Measurements from ENCODE around the gene ADGRG4. TPM values are rescaled to one million over a fixed set of nuclear protein-coding genes. Genes with fewer than 3 reads are reported as not detected.
A peak's percentile ranks its signal among the peaks of the same experiment; 100 is the strongest.

The ADGRG4 gene
- total RNA-seq, 1 experiment from 2014 or later = not detected

- CTCF ChIA-PET = interaction anchor here (0.6 kb wide), 1 partner anchor 18 kb away, joined by 12 read pairs; no protein-coding TSS in a partner anchor
- POLR2A ChIA-PET = no interaction called here
- TF ChIP-seq REST (IDR thresholded peaks at IDR 0.05; ENCODE audit: insufficient read depth in 1 of 2, low read depth in 2 of 2, low read length in 1 of 2) = no peak
- TF ChIP-seq SIN3A (IDR thresholded peaks at IDR 0.05; ENCODE audit: borderline replicate concordance, insufficient read depth, low read depth, low read length) = no peak
- TF ChIP-seq POLR2AphosphoS5 (IDR thresholded peaks at IDR 0.05; ENCODE audit: low read depth, low read length) = no peak
- TF ChIP-seq CTCF (IDR thresholded peaks at IDR 0.05) = no peak
- TF ChIP-seq TCF7L2 (IDR thresholded peaks at IDR 0.05; ENCODE audit: low read depth, low read length) = no peak
- ATAC-seq (no peak), DNase-seq (ENCODE audit: low read depth, low spot score) (no peak)
- in situ Hi-C loops (cut with HindIII; ENCODE audit: low pct_unique_long_range_greater_than_20kb, low sequenced_read_pairs) (no loop called here), intact Hi-C loops (cut with micrococcal nuclease; ENCODE audit: unreplicated experiment) (no loop called here)
- Histone ChIP-seq H3K36me3 (ENCODE audit: control insufficient read depth, insufficient read depth, low read length) (no peaks in the 10 kb centered on the region), H3K4me1 (ENCODE audit: control insufficient read depth, insufficient read depth, low read length) (no peaks in the 10 kb centered on the region), H3K27ac (ENCODE audit: low read length) (no peak overlapping the region), H3K9me3 (ENCODE audit: control insufficient read depth, insufficient read depth, low read depth, low read length) (no peaks in the 10 kb centered on the region), H3K27me3 (ENCODE audit: control insufficient read depth, insufficient read depth, low read length) (no peaks in the 10 kb centered on the region; the same call in none of the 2 replicates), H3K4me3 (ENCODE audit: low read depth in 2 of 2, low read length in 2 of 2) (no peak overlapping the region)
- no TSS peak for BruUV-seq (replicated peaks)
Observed at GRCh38 chrX:136453114-136453513, 152.4 kb downstream of the ADGRG4 start.

GRCh38 chrX:136453771-136454170 is 153.0 kb downstream of the ADGRG4 start:
- H3K4me1 ChIP-seq (ENCODE audit: control insufficient read depth, insufficient read depth, low read length) = no peaks in the 10 kb centered on the region
- no peak overlapping the region for H3K27ac ChIP-seq (ENCODE audit: low read length)
- peaks cover 2% of the 10 kb centered on the region; the same call in 1 of the 2 replicates for H3K27me3 ChIP-seq (ENCODE audit: control insufficient read depth, insufficient read depth, low read length)
- BruUV-seq (replicated peaks) = no TSS peak
- no peaks in the 10 kb centered on the region for H3K9me3 ChIP-seq (ENCODE audit: control insufficient read depth, insufficient read depth, low read depth, low read length)
- no peak for DNase-seq (ENCODE audit: low read depth, low spot score)
- H3K36me3 ChIP-seq (ENCODE audit: control insufficient read depth, insufficient read depth, low read length) = no peaks in the 10 kb centered on the region
- no peak for TF ChIP-seq POLR2AphosphoS5 (IDR thresholded peaks at IDR 0.05; ENCODE audit: low read depth, low read length)
- peak; percentile 55; the same call in 1 of the 2 replicates for TF ChIP-seq TCF7L2 (IDR thresholded peaks at IDR 0.05; ENCODE audit: low read depth, low read length)
- TF ChIP-seq SIN3A (IDR thresholded peaks at IDR 0.05; ENCODE audit: borderline replicate concordance, insufficient read depth, low read depth, low read length) = no peak
- TF ChIP-seq CTCF (IDR thresholded peaks at IDR 0.05) = no peak
- no peak for TF ChIP-seq REST (IDR thresholded peaks at IDR 0.05; ENCODE audit: insufficient read depth in 1 of 2, low read depth in 2 of 2, low read length in 1 of 2)
- H3K4me3 ChIP-seq (ENCODE audit: low read depth in 2 of 2, low read length in 2 of 2) = no peak overlapping the region
- intact Hi-C loops (cut with micrococcal nuclease; ENCODE audit: unreplicated experiment) (no loop called here), in situ Hi-C loops (cut with HindIII; ENCODE audit: low pct_unique_long_range_greater_than_20kb, low sequenced_read_pairs) (no loop called here)
- ATAC-seq = no peak
- ChIA-PET POLR2A (no interaction called here), CTCF (no interaction called here)
